GM10266 (cell line): ENCODE data around the gene PGA4.
"Not testable (repeated sequence)": the region's sequence is repeated elsewhere in the genome, so short reads cannot be mapped to it uniquely, and the experiment has no call there.

Experiments used
- DNase-seq: peaks from one replicate; pipeline ENCODE4 v3.0.0; 2012; ENCODE audit errors: extremely low spot score
- CTCF ChIP-seq: IDR thresholded peaks from 2 replicates; pipeline ENCODE4 v1.5.1; 2012; ENCODE audit warnings: mild to moderate bottlenecking, low read depth; ENCODE audit not compliant: control insufficient read depth, insufficient read depth; ENCODE audit errors: missing control alignments

Gene PGA4

GRCh38 chr11:61222047-61222446 is at the start of gene PGA4:
PGA4 (plus strand) TSS chr11:61222347; CDS start chr11:61222401, 54 bp downstream.
- not testable (repeated sequence) for DNase-seq

GRCh38 chr11:61172356-61172755 is 49.8 kb upstream of the PGA4 start:
- TF ChIP-seq CTCF: no peak
- no peak for DNase-seq

- no peak for DNase-seq
- TF ChIP-seq CTCF: no peak
Measured at GRCh38 chr11:61172888-61173287, 49.3 kb upstream of the PGA4 start.

GRCh38 chr11:61173456-61173855 is 48.7 kb upstream of the PGA4 start:
- no peak for DNase-seq
- peak; percentile 17 for TF ChIP-seq CTCF

GRCh38 chr11:61174273-61174672 is 47.9 kb upstream of the PGA4 start:
- TF ChIP-seq CTCF: no peak
- DNase-seq: no peak

- peak; percentile 4 for DNase-seq
- no peak for TF ChIP-seq CTCF
Measured at GRCh38 chr11:61174949-61175348, 47.2 kb upstream of the PGA4 start.

GRCh38 chr11:61176446-61176845 is 45.7 kb upstream of the PGA4 start:
- no peak for DNase-seq
- no peak for TF ChIP-seq CTCF

- DNase-seq: not testable (repeated sequence)
Measured at GRCh38 chr11:61180205-61180604, 41.9 kb upstream of the PGA4 start.
